BJ (cell line): ENCODE data around the gene CYP2F1. TPM values are rescaled to one million over a fixed set of nuclear protein-coding genes. Genes with fewer than 3 reads are reported as not detected.

Source experiments
- CTCF ChIA-PET: fragments of 350-600 bp; formaldehyde crosslinking; extraction: SDS; loops from one replicate; lab custom pipeline; 2021; ENCODE audit warnings: antibody characterized with exemption, inconsistent platforms; lab: Yijun Ruan, JAX
- POLR2A ChIA-PET: fragments of 300-600 bp; sonication (Branson Sonifier 250); formaldehyde crosslinking; extraction: SDS; loops from one replicate; lab custom pipeline; 2021; ENCODE audit warnings: antibody characterized with exemption; lab: Charles Lee
- DNase-seq: peaks from one replicate; pipeline ENCODE4 v3.0.0-alpha.2; 2011; ENCODE audit warnings: low read depth
- H3K27me3 ChIP-seq: 2 replicates; pipeline ENCODE4 v1.6.0; 2011; ENCODE audit warnings: low read length; ENCODE audit not compliant: control insufficient read depth, insufficient read depth
- H3K36me3 ChIP-seq: 2 replicates; pipeline ENCODE4 v1.5.1; 2011; ENCODE audit warnings: low read length; ENCODE audit not compliant: control insufficient read depth, insufficient read depth
- H3K4me3 ChIP-seq: 2 replicates; pipeline ENCODE4 v1.5.1; 2011; ENCODE audit warnings: low read depth, mild to moderate bottlenecking, control low read depth, low read length
- polyA minus RNA-seq: library from RNA; depleted of rRNA, polyadenylated mRNA; stranded (reverse); fragments of >200 nt; gene quantifications from 2 replicates; pipeline ENCODE4 v1.2.3, GENCODE V29; 2011; rRNA and poly(A)+ RNA removed
- polyA plus RNA-seq: library from polyadenylated mRNA; depleted of rRNA; stranded (reverse); fragments of >200 nt; gene quantifications from 2 replicates; pipeline ENCODE4 v1.2.3, GENCODE V29; 2011; rRNA removed
- TF ChIP-seq, protein P1 (sequence below): IDR thresholded peaks from 2 replicates; pipeline ENCODE4 v1.5.1; 2011; ENCODE audit warnings: low read depth, mild to moderate bottlenecking, control low read depth, inconsistent platforms, low read length, moderate library complexity; ENCODE audit not compliant: insufficient read depth

Gene CYP2F1, protein sequence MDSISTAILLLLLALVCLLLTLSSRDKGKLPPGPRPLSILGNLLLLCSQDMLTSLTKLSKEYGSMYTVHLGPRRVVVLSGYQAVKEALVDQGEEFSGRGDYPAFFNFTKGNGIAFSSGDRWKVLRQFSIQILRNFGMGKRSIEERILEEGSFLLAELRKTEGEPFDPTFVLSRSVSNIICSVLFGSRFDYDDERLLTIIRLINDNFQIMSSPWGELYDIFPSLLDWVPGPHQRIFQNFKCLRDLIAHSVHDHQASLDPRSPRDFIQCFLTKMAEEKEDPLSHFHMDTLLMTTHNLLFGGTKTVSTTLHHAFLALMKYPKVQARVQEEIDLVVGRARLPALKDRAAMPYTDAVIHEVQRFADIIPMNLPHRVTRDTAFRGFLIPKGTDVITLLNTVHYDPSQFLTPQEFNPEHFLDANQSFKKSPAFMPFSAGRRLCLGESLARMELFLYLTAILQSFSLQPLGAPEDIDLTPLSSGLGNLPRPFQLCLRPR
- polyA plus RNA-seq = not detected in 2 replicates
- not detected in 2 replicates for polyA minus RNA-seq

DNA sequence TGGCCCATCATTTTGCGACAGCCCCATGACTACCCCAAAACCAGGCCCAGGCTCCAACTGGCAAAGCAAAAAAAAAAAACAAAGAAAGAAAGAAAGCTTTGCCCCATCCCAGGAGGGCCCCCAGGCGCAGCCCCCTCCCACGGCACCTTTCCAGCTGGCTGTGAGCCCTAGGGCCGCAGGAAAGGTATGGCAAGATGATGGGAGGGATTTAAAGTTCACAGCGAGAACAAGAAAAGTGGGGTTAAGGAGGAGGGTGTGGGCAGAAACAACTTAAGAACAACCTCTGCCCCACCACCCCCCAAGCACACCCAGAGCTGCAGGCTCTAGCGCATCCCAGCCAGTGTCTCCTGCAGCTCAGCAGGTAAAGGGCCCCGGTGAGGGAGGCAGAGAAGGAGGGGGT is at the start of gene CYP2F1:
Gene CYP2F1, plus strand, starts transcription at position 301 of the 400 bp plus-strand sequence. CDS start 1,757 bp downstream, outside the sequence.
- CTCF ChIA-PET = interaction anchor here (3.4 kb wide), 1 partner anchor 13 kb away, joined by 14 read pairs; no protein-coding TSS in a partner anchor
- no peak for DNase-seq
- H3K4me3 ChIP-seq = no peak within 1 kb of the TSS
- peaks cover 4% of the 10 kb centered on the region; the same call in 1 of the 2 replicates for H3K27me3 ChIP-seq
- H3K36me3 ChIP-seq = no peaks in the 10 kb centered on the region
- POLR2A ChIA-PET = no interaction called here
- TF ChIP-seq, protein P1, sequence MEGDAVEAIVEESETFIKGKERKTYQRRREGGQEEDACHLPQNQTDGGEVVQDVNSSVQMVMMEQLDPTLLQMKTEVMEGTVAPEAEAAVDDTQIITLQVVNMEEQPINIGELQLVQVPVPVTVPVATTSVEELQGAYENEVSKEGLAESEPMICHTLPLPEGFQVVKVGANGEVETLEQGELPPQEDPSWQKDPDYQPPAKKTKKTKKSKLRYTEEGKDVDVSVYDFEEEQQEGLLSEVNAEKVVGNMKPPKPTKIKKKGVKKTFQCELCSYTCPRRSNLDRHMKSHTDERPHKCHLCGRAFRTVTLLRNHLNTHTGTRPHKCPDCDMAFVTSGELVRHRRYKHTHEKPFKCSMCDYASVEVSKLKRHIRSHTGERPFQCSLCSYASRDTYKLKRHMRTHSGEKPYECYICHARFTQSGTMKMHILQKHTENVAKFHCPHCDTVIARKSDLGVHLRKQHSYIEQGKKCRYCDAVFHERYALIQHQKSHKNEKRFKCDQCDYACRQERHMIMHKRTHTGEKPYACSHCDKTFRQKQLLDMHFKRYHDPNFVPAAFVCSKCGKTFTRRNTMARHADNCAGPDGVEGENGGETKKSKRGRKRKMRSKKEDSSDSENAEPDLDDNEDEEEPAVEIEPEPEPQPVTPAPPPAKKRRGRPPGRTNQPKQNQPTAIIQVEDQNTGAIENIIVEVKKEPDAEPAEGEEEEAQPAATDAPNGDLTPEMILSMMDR = no peak

DNA sequence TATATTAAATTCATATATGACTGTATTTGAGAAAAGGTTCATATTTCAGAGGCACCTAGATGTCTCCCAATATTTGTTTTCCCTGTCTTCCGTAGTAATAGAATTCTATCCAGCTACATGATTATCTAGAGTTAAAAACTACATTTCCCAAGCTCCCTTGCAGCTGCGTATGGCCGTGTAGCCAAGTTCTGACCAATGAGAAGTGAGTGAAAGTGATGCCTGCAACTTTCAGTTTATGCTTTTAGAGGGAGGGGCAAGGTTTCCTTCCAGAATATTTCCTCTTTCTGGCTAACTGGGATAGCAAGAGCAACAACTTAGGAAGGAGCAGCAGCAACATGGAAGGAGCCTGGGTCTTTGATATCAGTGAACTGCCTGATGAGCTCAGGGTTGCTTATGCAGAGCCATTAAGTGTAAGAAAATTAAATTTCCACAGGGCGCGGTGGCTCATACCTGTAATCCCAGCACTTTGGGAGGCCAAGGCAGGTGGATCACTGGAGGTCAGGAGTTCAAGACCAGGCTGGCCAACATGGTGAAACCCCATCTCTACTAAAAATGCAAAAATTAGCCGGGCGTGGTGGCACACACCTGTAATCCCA is 49.2 kb upstream of the CYP2F1 start:
- ChIA-PET CTCF (interaction anchor here (0.9 to 1.6 kb wide), 2 partner anchors 9 to 13 kb away, joined by 4 read pairs; no protein-coding TSS in a partner anchor), POLR2A (no interaction called here)
- no peak overlapping the region for H3K4me3 ChIP-seq
- no peak for DNase-seq
- H3K27me3 ChIP-seq = no peaks in the 10 kb centered on the region; the same call in 1 of the 2 replicates
- H3K36me3 ChIP-seq = no peaks in the 10 kb centered on the region
- TF ChIP-seq, protein P1 = no peak

DNA sequence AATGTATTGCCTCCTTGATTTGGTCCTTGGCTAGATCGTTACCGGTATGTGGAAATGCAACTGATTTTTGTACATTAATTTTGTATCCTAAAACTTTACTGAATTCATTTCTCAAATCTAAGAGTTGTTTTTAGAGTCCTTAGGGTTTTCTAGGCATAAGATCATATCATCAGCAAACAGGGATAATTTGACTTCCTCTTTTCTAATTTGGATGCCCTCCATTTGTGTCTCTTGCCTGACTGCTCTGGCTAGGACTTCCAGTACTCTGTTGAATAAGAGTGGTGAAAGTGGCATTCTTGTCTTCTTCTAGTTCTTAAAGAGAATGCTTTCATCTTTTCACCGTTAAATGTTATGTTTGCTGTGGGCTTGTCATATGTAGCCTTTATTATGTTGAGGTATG is 37.9 kb upstream of the CYP2F1 start:
- TF ChIP-seq, protein P1 = no peak
- H3K4me3 ChIP-seq = no peak overlapping the region
- no peaks in the 10 kb centered on the region for H3K36me3 ChIP-seq
- no peak for DNase-seq
- H3K27me3 ChIP-seq = no peaks in the 10 kb centered on the region
- CTCF ChIA-PET = no interaction called here
- POLR2A ChIA-PET = no interaction called here

DNA sequence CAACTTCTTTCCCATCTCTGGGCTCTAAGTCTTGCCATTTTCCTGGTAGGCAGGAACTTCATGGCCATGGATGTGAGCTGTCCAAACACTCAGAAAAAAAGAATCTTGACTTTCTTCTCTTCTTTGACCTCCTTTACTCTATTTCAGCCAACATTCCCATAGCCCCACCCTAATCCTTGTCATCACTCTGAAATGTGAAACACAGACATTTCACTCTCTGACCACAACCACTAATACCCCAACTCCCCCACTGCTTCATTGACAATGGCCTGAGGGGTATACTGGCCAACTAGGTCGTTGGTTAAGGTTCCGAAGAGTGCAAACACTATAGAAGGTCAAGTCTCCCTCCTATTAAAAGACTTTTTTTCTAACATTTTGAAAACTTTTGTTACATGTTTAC is 30.7 kb upstream of the CYP2F1 start:
- Histone ChIP-seq H3K27me3 (no peaks in the 10 kb centered on the region), H3K36me3 (no peaks in the 10 kb centered on the region), H3K4me3 (no peak overlapping the region)
- CTCF ChIA-PET = interaction anchor here (1.7 kb wide), 1 partner anchor 14 kb away, joined by 5 read pairs; no protein-coding TSS in a partner anchor
- no peak for DNase-seq
- POLR2A ChIA-PET = no interaction called here
- TF ChIP-seq, protein P1 = no peak
